ENCODE results near the gene PTGDS.

The PTGDS gene

DNA sequence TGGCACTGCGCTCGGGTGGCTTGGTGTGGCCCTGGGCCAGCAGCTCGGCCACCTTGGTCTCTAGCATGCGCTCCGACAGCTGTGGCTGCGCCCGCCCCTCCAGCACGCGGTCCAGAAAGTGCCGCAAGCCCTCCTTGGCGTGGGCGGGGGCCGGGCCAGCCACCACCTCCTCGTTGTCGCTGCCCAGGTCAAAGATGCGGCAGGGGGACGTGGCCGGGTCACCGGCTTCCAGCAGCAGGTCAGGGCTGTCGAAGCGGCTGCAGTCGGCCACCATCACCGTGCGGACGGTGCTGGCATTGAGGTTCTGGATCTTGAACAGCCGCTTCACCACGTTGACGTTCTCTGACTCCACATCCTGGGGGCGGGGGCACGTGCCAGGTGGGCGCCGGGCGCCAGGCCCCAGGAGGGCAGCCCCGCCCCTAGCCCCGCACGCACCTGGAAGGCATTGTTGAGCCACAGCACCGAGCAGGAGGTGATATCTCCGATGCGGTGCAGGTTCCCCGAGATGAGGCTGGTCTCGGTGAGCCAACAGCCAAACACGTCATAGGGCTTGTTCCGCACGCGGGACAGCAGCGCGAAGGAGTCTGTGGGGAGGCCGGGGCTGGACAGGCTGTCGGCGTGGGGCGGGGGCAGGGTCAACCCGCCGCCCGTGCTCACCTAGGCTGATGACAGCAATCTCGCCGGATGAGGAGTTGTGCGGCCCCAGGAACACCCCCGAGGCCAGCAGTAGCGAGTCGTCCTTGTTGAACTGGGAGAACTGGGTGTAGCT is 35.0 kb upstream of the PTGDS start:
- no peak for DNase-seq
- no peak for TF ChIP-seq GATA1 (IDR thresholded peaks at IDR 0.05; ENCODE audit: low read depth, low read length)
- no peak for TF ChIP-seq POLR2A (IDR thresholded peaks at IDR 0.05; ENCODE audit: low read length)

DNA sequence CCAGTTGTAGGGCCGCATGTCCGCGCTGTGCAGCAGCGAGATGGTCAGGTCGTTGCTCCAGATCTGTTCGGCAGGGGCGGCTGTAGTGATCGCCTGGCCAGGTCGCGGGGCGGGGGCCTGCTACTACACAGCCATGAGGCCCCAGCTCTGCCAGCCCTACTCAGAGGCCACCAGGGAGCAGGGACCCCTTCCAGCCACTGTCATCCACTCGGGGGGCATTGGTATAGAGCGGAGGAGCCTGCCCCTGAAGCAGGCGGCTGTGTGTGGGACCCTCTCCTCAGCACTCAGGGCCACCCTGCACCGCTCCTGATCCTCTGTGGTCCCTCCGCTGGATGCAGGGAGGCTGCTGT is 34.4 kb upstream of the PTGDS start:
- DNase-seq: no peak
- TF ChIP-seq POLR2A (IDR thresholded peaks at IDR 0.05; ENCODE audit: low read length): no peak
- no peak for TF ChIP-seq GATA1 (IDR thresholded peaks at IDR 0.05; ENCODE audit: low read depth, low read length)

DNA sequence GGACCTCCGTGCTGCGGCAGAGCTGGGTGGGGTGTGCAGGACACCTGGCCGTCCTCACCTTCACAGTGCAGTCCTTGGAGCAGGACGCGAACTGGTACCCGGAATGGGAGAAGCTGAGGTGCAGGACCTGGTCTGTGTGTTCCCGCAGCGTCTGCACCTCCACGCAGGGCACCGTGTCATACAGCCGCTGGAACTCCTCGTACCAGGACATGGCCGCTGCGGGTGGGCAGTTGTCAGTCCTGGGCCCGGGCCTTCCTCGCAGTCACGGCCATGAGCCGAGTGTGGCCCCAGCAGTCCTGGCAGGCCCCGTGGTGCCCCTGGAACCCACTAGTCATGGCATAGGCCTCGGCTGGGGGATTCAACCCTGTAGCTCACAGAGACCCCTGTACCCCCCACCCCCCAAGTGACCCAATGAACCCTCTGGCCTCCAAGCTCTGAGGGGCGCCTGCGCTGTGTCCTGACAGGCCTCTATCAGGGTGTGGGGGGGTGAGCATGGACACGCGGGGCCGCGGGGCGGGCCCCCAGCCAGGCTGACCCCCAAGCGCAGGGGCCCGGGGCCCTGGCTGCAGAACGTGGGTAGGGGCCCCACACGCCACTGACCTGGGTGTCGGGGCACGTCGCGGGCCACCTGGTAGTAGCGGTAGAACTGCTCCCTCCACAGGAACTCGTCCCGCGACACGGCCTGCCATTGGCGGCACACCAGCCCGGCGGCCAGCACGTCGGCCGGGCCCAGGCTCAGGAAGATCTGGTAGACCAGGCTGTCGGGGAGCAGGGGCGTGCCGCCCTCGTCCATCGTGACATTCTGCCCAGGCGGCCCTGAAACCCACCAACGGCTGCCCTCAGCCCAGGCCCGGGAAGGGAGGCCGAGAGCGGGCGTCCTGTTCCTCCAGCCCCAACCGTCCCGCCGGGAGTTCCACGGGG is 33.8 kb upstream of the PTGDS start:
- DNase-seq: peak; percentile 74 to 82
- TF ChIP-seq GATA1 (IDR thresholded peaks at IDR 0.05; ENCODE audit: low read depth, low read length) (no peak), POLR2A (IDR thresholded peaks at IDR 0.05; ENCODE audit: low read length) (no peak)

DNA sequence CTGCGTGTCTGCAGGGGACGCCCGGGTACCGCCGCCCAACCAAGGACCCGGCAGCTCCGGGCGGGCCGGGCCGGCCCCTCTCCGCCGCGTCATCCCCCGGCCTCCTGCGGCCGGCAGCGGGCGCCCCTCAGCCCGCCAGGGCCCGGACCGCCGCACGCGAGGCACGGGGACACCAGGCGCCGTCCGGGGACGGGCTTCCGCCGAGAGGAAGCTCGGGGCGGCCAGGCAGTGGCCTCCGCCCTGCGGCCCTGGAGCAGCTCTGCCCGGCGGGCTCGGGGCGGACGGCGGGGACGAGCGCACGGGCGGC is 33.1 kb upstream of the PTGDS start:
- TF ChIP-seq POLR2A (IDR thresholded peaks at IDR 0.05; ENCODE audit: low read length) (no peak), GATA1 (IDR thresholded peaks at IDR 0.05; ENCODE audit: low read depth, low read length) (no peak)
- peak in 1 of 2 experiments; percentile 88 for DNase-seq

DNA sequence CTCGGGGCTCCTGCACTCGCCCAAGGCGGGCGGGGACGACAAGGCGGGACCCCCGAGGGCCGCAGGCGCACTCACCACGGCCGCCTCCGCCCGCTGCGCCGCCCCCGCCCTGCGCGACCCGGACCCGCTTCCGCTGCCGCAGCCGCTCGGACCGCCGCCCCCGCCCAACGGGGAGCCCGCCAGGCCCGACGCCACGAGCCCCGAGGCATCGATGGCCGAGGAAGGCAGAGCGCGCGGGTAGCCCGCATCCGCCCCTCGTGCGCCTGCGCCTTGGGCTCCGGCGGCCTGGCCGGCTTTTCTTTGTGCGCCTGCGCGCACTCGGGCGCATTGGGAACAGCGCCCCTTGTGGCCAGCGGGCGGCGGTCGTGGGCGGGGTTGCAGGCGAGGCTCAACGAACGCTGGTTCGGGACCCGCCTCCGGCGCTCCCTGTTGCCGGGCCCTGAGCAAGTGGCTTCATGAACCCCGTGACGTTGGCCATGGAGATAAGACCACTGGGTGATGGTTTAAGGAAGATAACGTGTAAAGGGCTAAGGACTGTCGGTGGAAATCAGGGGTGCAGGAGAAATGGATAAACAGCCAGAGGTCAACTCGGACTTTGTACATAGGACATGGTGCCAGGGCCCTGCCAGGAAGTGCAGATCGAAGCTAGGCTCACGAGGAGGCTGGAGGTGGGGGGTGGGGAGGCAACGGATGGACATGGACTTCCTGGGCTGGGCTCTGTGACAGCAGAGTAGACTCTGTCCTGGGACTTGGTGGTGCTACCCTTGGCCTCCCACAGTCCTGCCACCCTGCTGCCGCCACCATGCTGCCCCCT is 32.6 kb upstream of the PTGDS start, which contains the start of the genes C8G and FBXW5:
Gene C8G, plus strand, starts transcription at position 725 of the 814 bp plus-strand sequence. Its CDS starts 78 bp downstream, at position 803.
Gene FBXW5, minus strand, starts transcription at position 220 of the 814 bp plus-strand sequence. CDS start 655 bp downstream, outside the sequence.
- DNase-seq: peak; percentile 96 to 98
- no peak for TF ChIP-seq GATA1 (IDR thresholded peaks at IDR 0.05; ENCODE audit: low read depth, low read length)
- peak; percentile 69 for TF ChIP-seq POLR2A (IDR thresholded peaks at IDR 0.05; ENCODE audit: low read length)

DNA sequence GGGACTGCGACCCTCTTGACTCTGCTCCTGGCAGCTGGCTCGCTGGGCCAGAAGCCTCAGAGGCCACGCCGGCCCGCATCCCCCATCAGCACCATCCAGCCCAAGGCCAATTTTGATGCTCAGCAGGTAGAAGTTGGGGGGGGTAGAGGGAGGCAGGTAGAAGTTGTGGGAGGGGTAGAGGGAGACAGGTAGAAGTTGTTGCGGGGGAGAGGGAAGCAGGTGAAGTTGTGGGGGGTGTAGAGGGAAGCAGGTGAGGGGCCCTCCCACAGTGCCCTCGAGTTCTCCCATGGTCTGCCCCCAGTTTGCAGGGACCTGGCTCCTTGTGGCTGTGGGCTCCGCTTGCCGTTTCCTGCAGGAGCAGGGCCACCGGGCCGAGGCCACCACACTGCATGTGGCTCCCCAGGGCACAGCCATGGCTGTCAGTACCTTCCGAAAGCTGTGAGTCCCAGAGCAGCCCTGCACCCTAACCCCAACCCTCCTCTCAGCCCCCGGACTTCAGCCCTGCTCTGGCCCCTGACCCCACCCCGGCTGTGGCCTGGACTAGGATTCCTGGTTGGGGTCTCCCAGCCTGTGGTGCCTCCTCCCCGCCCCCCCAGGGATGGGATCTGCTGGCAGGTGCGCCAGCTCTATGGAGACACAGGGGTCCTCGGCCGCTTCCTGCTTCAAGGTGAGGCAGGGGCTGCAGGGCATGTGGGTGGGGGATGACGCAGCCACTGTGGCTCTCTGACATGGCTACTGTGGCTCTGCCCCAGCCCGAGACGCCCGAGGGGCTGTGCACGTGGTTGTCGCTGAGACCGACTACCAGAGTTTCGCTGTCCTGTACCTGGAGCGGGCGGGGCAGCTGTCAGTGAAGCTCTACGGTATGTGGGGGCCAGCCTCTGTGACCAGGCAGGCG is 31.7 kb upstream of the PTGDS start:
- DNase-seq: no peak
- TF ChIP-seq GATA1 (IDR thresholded peaks at IDR 0.05; ENCODE audit: low read depth, low read length) (no peak), POLR2A (IDR thresholded peaks at IDR 0.05; ENCODE audit: low read length) (no peak)

DNA sequence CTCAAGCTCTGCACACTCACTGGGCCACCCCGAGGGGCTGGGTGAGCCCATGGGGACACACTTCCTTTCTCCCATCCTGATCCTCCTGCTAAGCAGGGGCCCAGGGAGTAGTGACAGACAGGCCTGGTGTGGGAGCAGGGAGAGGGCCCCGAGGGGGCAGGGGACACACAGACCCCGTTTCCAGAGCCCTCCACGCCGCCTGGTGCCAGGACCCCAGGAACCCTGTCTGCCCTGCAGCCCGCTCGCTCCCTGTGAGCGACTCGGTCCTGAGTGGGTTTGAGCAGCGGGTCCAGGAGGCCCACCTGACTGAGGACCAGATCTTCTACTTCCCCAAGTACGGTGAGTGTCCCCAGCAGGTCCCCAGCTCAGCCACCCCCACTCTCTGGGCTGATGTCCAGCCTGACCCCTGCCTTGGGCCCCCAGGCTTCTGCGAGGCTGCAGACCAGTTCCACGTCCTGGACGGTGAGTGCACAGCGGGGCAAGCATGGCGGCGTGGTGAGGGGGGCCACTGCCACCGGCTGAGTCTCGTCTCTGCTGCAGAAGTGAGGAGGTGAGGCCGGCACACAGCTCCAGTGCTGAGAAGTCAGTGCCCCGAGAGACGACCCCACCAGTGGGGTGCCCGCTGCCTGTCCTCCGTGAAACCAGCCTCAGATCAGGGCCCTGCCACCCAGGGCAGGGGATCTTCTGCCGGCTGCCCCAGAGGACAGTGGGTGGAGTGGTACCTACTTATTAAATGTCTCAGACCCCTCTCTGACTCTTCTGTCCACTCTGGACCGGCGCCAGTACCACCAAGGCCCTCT is 30.9 kb upstream of the PTGDS start:
- TF ChIP-seq POLR2A (IDR thresholded peaks at IDR 0.05; ENCODE audit: low read length) (no peak), GATA1 (IDR thresholded peaks at IDR 0.05; ENCODE audit: low read depth, low read length) (no peak)
- DNase-seq: no peak

DNA sequence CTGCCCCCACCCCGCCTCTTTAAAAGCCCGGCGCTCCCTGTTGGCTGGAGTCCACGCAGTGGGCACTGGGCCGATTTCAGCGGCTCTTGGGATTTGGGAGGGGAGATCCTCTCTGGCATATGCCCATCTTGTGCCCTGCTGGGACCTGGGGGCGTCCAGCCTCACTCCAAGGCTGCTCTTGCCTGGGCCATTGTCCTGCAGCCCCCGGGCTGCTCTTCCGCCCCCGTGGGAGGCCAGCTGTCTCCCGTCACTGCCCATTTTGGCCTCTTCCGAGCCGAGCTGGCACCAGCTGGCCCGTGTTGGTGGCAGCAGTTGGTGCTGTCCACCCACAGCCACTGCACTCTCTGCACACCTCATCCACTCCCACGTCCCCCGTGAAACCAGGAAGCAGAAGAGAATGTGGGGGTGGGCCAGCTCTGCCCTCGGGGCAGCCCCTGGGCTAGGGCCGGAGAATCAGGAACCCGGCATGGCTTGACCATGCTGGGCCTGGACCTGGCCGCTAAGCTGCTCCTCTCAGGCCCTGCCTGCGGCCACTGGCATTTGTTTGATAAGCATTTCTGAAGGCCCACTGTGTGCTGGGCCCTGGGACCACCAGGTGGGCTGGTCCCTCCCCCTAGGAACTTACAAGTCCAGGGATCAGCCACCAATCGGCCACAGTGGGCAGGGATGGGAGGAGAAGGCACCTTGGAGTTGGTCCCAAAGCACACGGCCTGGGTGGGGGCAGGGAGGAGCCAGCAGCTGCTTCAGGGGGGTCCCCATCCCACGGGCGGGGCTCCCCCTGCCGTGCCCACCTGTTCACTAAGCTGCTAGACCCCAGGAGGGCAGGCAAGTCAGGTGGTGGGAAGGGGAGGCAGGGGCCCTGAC is 30.0 kb upstream of the PTGDS start:
- no peak for DNase-seq
- TF ChIP-seq GATA1 (IDR thresholded peaks at IDR 0.05; ENCODE audit: low read depth, low read length) (no peak), POLR2A (IDR thresholded peaks at IDR 0.05; ENCODE audit: low read length) (no peak)

DNA sequence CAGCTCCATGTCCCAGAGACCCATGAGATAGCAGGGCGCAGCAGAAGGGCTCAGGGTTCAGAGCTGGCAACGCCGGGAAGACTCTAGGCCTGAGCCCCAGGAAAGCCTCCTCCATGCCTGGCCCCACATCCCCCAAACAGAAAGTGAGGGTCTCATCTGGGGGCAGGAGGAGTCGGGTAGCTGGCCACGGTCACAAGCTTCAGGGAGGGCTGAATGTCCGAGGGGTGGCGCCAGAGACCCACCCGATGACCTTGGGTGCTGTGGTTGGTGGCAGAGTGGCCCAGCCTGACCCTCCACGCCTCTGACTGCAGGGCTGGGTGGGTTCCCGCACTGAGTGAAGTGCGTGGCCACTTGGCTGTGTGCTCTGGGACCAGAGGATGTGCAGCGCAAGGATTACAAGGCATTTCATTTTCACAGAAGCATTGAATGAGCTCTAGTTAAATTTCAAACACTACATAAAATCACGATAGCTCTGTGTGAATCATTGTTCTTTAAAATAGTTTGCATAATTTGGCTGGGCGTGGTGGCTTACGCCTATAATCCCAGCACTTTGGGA is 29.3 kb upstream of the PTGDS start:
- TF ChIP-seq POLR2A (IDR thresholded peaks at IDR 0.05; ENCODE audit: low read length) (no peak), GATA1 (IDR thresholded peaks at IDR 0.05; ENCODE audit: low read depth, low read length) (no peak)
- DNase-seq: peak; percentile 56 to 58

DNA sequence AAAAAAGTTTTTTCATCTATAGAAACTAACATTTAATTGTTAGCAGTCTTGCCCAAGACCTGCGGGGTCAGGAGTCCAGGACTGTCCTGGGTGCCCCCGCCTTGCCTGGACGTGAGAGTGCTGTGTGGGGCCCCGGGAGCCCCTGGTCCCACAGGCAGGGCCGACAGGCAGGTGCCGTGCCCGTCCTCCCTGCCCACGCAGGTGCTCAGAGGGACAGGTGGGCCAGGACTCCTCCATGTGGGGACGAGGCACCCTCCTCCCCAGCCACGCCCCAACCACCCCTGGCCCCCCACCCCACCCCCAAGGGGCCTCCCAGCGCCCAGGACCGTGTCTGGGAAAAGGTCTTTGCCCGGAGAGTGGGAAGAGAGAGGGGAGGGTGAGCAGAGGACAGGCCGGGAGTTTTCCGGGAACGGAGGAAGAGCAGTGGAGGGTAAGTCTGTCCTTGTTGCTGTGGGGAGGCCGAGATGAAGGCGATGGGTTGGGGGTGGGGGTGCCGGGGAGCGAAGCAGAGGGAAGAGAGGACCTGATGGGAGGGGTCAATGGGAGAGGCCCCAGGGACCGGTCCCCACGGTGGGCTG is 28.0 kb upstream of the PTGDS start:
- no peak for DNase-seq

More for the DNA sequence above, 28.0 kb upstream of the PTGDS start:
- no peak for TF ChIP-seq GATA1 (IDR thresholded peaks at IDR 0.05; ENCODE audit: low read depth, low read length)
- no peak for TF ChIP-seq POLR2A (IDR thresholded peaks at IDR 0.05; ENCODE audit: low read length)

Data from erythroblast (primary cell).